Breast epithelium (tissue), 4 donors: ENCODE measurements around the gene C1orf21. TPM values are rescaled to one million over a fixed set of nuclear protein-coding genes. Genes with fewer than 3 reads are reported as not detected.
A peak's percentile ranks its signal among the peaks of the same experiment; 100 is the strongest.

Experiments used
- DNase-seq, 2 donors: peaks; one replicate each; pipeline ENCODE4 v3.0.0-alpha.2; 2019; ENCODE audit warnings: low spot score in 2 of 2
- H3K27ac ChIP-seq, 2 donors: fragments of 200-600 bp; sonication (generic) in 1 of 2; one replicate each; pipeline ENCODE4 v1.5.1; 2016 to 2019; ENCODE audit warnings: mild to moderate bottlenecking in 1 of 2
- H3K27me3 ChIP-seq, 2 donors: fragments of 200-600 bp; sonication (generic) in 1 of 2; one replicate each; pipeline versions ENCODE4 v1.5.1 to v1.6.0; 2017 to 2019; ENCODE audit warnings: control low read depth in 1 of 2, mild to moderate bottlenecking in 1 of 2
- H3K36me3 ChIP-seq: fragments of 200-600 bp; one replicate; pipeline ENCODE4 v1.5.1; 2019
- H3K4me1 ChIP-seq, 2 donors: fragments of 200-600 bp; sonication (generic); one replicate each; pipeline ENCODE4 v1.5.1; 2016 to 2019; ENCODE audit warnings: control low read depth in 1 of 2
- H3K4me3 ChIP-seq, 3 donors: fragments of 200-600 bp; sonication (generic); 1 replicate in 2 of 3; 2 replicates in 1 of 3; pipeline ENCODE4 v1.5.1; 2016 to 2019; ENCODE audit warnings: mild to moderate bottlenecking in 3 of 3, moderate library complexity in 2 of 3
- H3K9me3 ChIP-seq, 2 donors: fragments of 200-600 bp; sonication (generic) in 1 of 2; one replicate each; pipeline ENCODE4 v1.5.1; 2016 to 2019; ENCODE audit warnings: control low read depth in 1 of 2
- POLR2A ChIP-seq: fragments of 450-650 bp; IDR thresholded peaks from one replicate; pipeline ENCODE4 v1.6.1; 2016; ENCODE audit warnings: antibody characterized with exemption, mild to moderate bottlenecking, moderate library complexity
- POLR2AphosphoS5 ChIP-seq, 3 donors: sonication (generic); formaldehyde crosslinking; IDR thresholded peaks; one replicate each; pipeline ENCODE4 v1.6.1; 2017; ENCODE audit warnings: antibody characterized with exemption in 3 of 3
- intact Hi-C: fragments of 100-400 bp; cut with DNase I; formaldehyde crosslinking; loops from one replicate; pipeline ENCODE4 v1.15.1; 2023; ENCODE audit warnings: low total_unique reads
- total RNA-seq, 3 donors: library from RNA; depleted of rRNA; stranded (reverse); fragments of >200 nt; gene quantifications; one replicate each; pipeline ENCODE4 v1.1.0, GENCODE V29; 2016
- TF ChIP-seq, protein P1 (sequence below), 3 donors: fragments of 450-650 bp; IDR thresholded peaks; one replicate each; pipeline ENCODE4 v1.5.1; 2016 to 2017; ENCODE audit warnings: antibody characterized with exemption in 3 of 3, mild to moderate bottlenecking in 3 of 3, moderate library complexity in 3 of 3

Gene C1orf21
- total RNA-seq, 3 donors from 2014 or later: 31.5 to 75.7 (median 54.7) TPM

GRCh38 chr1:184507165-184507564, 120.3 kb downstream of the C1orf21 start:
- TF ChIP-seq POLR2AphosphoS5 (IDR thresholded peaks at IDR 0.05): no peak
- no peak for TF ChIP-seq POLR2A
- TF ChIP-seq, protein P1, sequence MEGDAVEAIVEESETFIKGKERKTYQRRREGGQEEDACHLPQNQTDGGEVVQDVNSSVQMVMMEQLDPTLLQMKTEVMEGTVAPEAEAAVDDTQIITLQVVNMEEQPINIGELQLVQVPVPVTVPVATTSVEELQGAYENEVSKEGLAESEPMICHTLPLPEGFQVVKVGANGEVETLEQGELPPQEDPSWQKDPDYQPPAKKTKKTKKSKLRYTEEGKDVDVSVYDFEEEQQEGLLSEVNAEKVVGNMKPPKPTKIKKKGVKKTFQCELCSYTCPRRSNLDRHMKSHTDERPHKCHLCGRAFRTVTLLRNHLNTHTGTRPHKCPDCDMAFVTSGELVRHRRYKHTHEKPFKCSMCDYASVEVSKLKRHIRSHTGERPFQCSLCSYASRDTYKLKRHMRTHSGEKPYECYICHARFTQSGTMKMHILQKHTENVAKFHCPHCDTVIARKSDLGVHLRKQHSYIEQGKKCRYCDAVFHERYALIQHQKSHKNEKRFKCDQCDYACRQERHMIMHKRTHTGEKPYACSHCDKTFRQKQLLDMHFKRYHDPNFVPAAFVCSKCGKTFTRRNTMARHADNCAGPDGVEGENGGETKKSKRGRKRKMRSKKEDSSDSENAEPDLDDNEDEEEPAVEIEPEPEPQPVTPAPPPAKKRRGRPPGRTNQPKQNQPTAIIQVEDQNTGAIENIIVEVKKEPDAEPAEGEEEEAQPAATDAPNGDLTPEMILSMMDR (IDR thresholded peaks at IDR 0.05): no peak
- Histone ChIP-seq H3K4me1 (peaks cover 0 to 3% of the 10 kb centered on the region in 2 donors), H3K4me3 (no peak overlapping the region), H3K27me3 (no peaks in the 10 kb centered on the region), H3K36me3 (no peaks in the 10 kb centered on the region), H3K9me3 (no peaks in the 10 kb centered on the region), H3K27ac (peak overlapping the region in 1 of 2 donors; percentile 39)
- intact Hi-C loops: no loop called here
- DNase-seq: no peak

GRCh38 chr1:184507604-184508280, 120.9 kb downstream of the C1orf21 start:
- no peaks in the 10 kb centered on the region for H3K36me3 ChIP-seq
- H3K27me3 ChIP-seq: no peaks in the 10 kb centered on the region
- H3K4me3 ChIP-seq: no peak overlapping the region
- H3K4me1 ChIP-seq: peaks cover 0 to 3% of the 10 kb centered on the region in 2 donors
- intact Hi-C loops: no loop called here
- TF ChIP-seq, protein P1 (IDR thresholded peaks at IDR 0.05): no peak
- TF ChIP-seq POLR2A (no peak), POLR2AphosphoS5 (IDR thresholded peaks at IDR 0.05) (no peak)
- peak overlapping the region in 1 of 2 donors; percentile 39 for H3K27ac ChIP-seq
- DNase-seq: no peak
- no peaks in the 10 kb centered on the region for H3K9me3 ChIP-seq

GRCh38 chr1:184509105-184509504, 122.3 kb downstream of the C1orf21 start:
- Histone ChIP-seq H3K27ac (no peak overlapping the region), H3K27me3 (no peaks in the 10 kb centered on the region), H3K9me3 (no peaks in the 10 kb centered on the region), H3K36me3 (no peaks in the 10 kb centered on the region), H3K4me1 (peaks cover 0 to 1% of the 10 kb centered on the region in 2 donors), H3K4me3 (no peak overlapping the region)
- no peak for DNase-seq
- intact Hi-C loops: no loop called here
- TF ChIP-seq POLR2AphosphoS5 (IDR thresholded peaks at IDR 0.05) (no peak), POLR2A (no peak)
- TF ChIP-seq, protein P1 (IDR thresholded peaks at IDR 0.05): no peak

DNA sequence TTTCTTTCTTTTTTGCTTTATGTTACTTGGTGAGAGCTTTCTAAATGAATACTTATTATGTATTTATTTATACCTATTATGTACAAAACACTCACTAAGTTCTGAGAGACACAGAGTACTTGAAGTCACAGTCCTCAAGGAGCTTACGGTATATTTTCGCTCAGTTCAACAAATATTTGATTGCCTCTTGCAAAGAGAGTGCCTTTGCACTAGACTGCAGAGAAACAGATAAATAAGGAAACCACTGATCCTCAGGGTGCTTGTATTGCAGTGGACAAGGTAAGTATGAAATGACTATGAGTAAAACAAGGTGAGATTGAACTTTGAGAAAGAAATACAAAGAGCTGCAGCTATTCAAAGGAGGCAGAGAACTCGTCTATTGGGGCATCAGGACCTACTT, 123.3 kb downstream of the C1orf21 start:
- no peaks in the 10 kb centered on the region for H3K27me3 ChIP-seq
- no peaks in the 10 kb centered on the region for H3K36me3 ChIP-seq
- TF ChIP-seq POLR2A (no peak), POLR2AphosphoS5 (IDR thresholded peaks at IDR 0.05) (no peak)
- TF ChIP-seq, protein P1 (IDR thresholded peaks at IDR 0.05): no peak
- DNase-seq: no peak
- no peaks in the 10 kb centered on the region for H3K4me1 ChIP-seq
- no peaks in the 10 kb centered on the region for H3K9me3 ChIP-seq
- H3K4me3 ChIP-seq: no peak overlapping the region
- intact Hi-C loops: no loop called here
- no peak overlapping the region for H3K27ac ChIP-seq

- Histone ChIP-seq H3K27me3 (no peaks in the 10 kb centered on the region), H3K4me3 (no peak overlapping the region), H3K36me3 (no peaks in the 10 kb centered on the region), H3K27ac (no peak overlapping the region), H3K4me1 (no peaks in the 10 kb centered on the region), H3K9me3 (no peaks in the 10 kb centered on the region)
- no peak for DNase-seq
- TF ChIP-seq POLR2A (no peak), POLR2AphosphoS5 (IDR thresholded peaks at IDR 0.05) (no peak)
- TF ChIP-seq, protein P1 (IDR thresholded peaks at IDR 0.05): no peak
- intact Hi-C loops: no loop called here
These were observed 125.9 kb downstream of the C1orf21 start for GRCh38 chr1:184512724-184513123.
